Esophagus muscularis mucosa (tissue), 4 donors: ENCODE measurements around the gene PHF3. TPM values are rescaled to one million over a fixed set of nuclear protein-coding genes. Genes with fewer than 3 reads are reported as not detected.

ENCODE experiments used
- DNase-seq: peaks from one replicate; pipeline ENCODE4 v3.0.0-alpha.2; 2017; ENCODE audit errors: extremely low spot score
- H3K27ac ChIP-seq, 4 donors: fragments of 200-600 bp; sonication (generic); replicated peaks in 1 of 4; 1 replicate in 3 of 4; 2 replicates in 1 of 4; pipeline ENCODE4 v1.5.1; 2016 to 2019; ENCODE audit warnings: mild to moderate bottlenecking in 1 of 4
- H3K27me3 ChIP-seq, 4 donors: fragments of 200-600 bp; sonication (generic); one replicate each; pipeline versions ENCODE4 v1.5.1 to v1.6.0; 2016 to 2019
- H3K36me3 ChIP-seq, 4 donors: fragments of 200-600 bp; sonication (generic); one replicate each; pipeline ENCODE4 v1.5.1; 2016 to 2019
- H3K4me1 ChIP-seq, 4 donors: fragments of 200-600 bp; sonication (generic); one replicate each; pipeline ENCODE4 v1.5.1; 2016 to 2019
- H3K4me3 ChIP-seq, 4 donors: fragments of 200-600 bp; sonication (generic); 1 replicate in 2 of 4; 2 replicates in 2 of 4; pipeline ENCODE4 v1.5.1; 2016 to 2019; ENCODE audit warnings: mild to moderate bottlenecking in 4 of 4, moderate library complexity in 1 of 4
- H3K9me3 ChIP-seq, 4 donors: fragments of 200-600 bp; sonication (generic); 1 replicate in 3 of 4; 2 replicates in 1 of 4; pipeline ENCODE4 v1.5.1; 2016 to 2019
- EP300 ChIP-seq: sonication (generic); formaldehyde crosslinking; IDR thresholded peaks from one replicate; pipeline ENCODE4 v1.6.1; 2017; ENCODE audit warnings: antibody characterized with exemption
- POLR2A ChIP-seq: fragments of 450-650 bp; IDR thresholded peaks from one replicate; pipeline ENCODE4 v1.6.1; 2017; ENCODE audit warnings: antibody characterized with exemption, moderate library complexity, mild to moderate bottlenecking, low read depth
- POLR2AphosphoS5 ChIP-seq, 2 donors: sonication (generic); formaldehyde crosslinking; IDR thresholded peaks; one replicate each; pipeline ENCODE4 v1.6.1; 2017; ENCODE audit warnings: antibody characterized with exemption in 2 of 2
- WGBS: methylation state at CpG from one replicate; pipeline ENCODE4 v1.1.5; 2018; 5-methylcytosine and 5-hydroxymethylcytosine counted together
- intact Hi-C: fragments of 100-400 bp; cut with DNase I; formaldehyde crosslinking; loops from one replicate; pipeline ENCODE4 v1.15.1; 2023
- total RNA-seq, 4 donors: library from RNA; depleted of rRNA; stranded (reverse); fragments of >200 nt; gene quantifications; one replicate each; pipeline versions ENCODE4 v1.1.0 to v1.2.1, GENCODE V29; 2016
- TF ChIP-seq, protein P1 (sequence below), 3 experiments: fragments of 200-600 bp in 2 of 3; fragments of 450-650 bp in 1 of 3; sonication (generic) in 2 of 3; IDR thresholded peaks; one replicate each; pipeline ENCODE4 v1.5.1; 2017 to 2019; ENCODE audit warnings: antibody characterized with exemption in 3 of 3, mild to moderate bottlenecking in 2 of 3, moderate library complexity in 1 of 3

PHF3 gene
- total RNA-seq, 4 donors from 2014 or later, result 55.5 to 73.1 (median 56.6) TPM

DNA sequence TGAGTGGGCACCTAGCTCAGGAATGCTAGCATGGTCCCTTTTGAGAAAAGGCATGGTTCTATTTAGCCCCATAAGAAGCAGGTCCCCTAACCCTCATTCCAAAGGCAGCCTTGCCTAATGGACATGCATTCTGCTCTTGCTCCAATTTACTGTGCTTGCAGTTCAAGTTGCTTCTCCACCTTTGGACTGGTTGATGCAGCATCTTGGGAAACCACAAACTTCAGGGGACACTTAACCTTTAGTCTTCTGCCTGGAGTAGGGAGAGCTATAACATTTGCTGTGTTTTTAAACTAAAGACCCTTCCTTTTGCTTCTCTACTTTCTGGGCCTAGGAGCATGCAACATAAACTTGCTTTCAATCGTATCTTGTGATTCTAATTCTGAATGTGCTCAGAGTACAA is 5.1 kb upstream of the PHF3 start:
- Histone ChIP-seq H3K4me3 (no peak overlapping the region), H3K4me1 (peaks cover 3 to 9% (median 7%) of the 10 kb centered on the region in 4 donors), H3K27ac (no peak overlapping the region), H3K9me3 (no peaks in the 10 kb centered on the region), H3K36me3 (no peaks in the 10 kb centered on the region), H3K27me3 (no peaks in the 10 kb centered on the region)
- no peak for DNase-seq
- WGBS, result 81% methylated on average over 1 of the region's 1 CpG
- TF ChIP-seq POLR2A, result no peak
- TF ChIP-seq EP300, result no peak
- TF ChIP-seq, protein P1, sequence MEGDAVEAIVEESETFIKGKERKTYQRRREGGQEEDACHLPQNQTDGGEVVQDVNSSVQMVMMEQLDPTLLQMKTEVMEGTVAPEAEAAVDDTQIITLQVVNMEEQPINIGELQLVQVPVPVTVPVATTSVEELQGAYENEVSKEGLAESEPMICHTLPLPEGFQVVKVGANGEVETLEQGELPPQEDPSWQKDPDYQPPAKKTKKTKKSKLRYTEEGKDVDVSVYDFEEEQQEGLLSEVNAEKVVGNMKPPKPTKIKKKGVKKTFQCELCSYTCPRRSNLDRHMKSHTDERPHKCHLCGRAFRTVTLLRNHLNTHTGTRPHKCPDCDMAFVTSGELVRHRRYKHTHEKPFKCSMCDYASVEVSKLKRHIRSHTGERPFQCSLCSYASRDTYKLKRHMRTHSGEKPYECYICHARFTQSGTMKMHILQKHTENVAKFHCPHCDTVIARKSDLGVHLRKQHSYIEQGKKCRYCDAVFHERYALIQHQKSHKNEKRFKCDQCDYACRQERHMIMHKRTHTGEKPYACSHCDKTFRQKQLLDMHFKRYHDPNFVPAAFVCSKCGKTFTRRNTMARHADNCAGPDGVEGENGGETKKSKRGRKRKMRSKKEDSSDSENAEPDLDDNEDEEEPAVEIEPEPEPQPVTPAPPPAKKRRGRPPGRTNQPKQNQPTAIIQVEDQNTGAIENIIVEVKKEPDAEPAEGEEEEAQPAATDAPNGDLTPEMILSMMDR (IDR thresholded peaks at IDR 0.05), result no peak
- TF ChIP-seq POLR2AphosphoS5 (IDR thresholded peaks at IDR 0.05), result no peak
- intact Hi-C loops, result loop anchor here (10.0 kb wide), 1 partner anchor 56 kb away; the partner anchor contains the start of genes LOC128125822 and PTP4A1

DNA sequence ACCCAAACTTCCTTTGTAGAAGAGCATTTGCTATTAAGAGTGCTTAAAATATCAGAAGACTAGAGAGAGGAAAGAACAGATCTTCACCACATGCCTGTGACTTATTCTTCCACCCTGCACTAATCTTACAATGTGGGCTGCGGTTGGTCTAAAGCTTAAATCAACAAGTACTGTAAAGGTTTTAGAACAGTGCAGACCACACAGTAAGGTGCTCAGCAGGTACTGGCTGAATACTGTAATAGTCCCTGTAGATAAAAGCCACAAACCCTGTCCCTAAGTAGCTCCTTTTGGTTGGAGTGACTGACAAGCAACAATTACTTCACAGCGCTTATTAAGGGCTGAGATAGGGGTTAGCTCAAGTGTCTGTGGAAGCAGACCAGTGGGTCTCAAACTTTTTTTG is 972 bp upstream of the PHF3 start:
- H3K36me3 ChIP-seq, result no peaks in the 10 kb centered on the region
- intact Hi-C loops, result loop anchor here (5.0 to 10.0 kb wide), 2 partner anchors 37 to 60 kb away; partner anchors contain the start of genes LOC128125822 and PTP4A1
- no peak overlapping the region for H3K4me3 ChIP-seq

DNA sequence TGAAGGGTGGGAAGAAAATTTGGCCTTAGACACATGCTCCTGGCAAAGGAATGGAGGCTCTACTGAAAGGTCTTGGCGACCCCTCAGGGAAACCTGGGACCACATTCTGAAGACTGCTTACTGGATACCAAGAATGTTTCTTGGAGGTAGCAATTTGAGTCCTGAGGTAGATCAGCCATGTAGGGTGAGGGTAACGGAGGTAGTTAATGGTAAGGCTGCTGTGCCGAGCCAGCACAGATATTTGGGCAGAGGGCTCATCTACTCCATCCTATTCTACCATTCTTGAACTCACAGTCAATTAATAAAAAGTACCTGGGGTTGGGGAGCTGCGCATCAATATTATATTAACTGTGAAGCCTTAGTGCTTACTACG is 401 bp upstream of the PHF3 start:
- 3% methylated on average over 4 of the region's 5 CpGs for WGBS
- Histone ChIP-seq H3K9me3 (no peaks in the 10 kb centered on the region), H3K4me1 (peaks cover 28 to 44% (median 40%) of the 10 kb centered on the region in 4 donors), H3K27me3 (no peaks in the 10 kb centered on the region), H3K4me3 (peak overlapping the region; percentile 80 to 99 (median 92)), H3K27ac (peak overlapping the region; percentile 95 to 99 (median 96)), H3K36me3 (no peaks in the 10 kb centered on the region)
- no peak for TF ChIP-seq EP300
- TF ChIP-seq, protein P1 (IDR thresholded peaks at IDR 0.05), result no peak
- no peak for DNase-seq
- intact Hi-C loops, result loop anchor here (5.0 to 10.0 kb wide), 2 partner anchors 38 to 60 kb away; partner anchors contain the start of genes LOC128125822 and PTP4A1

More for the DNA sequence above, 972 bp upstream of the PHF3 start:
- TF ChIP-seq, protein P1 (IDR thresholded peaks at IDR 0.05), result no peak
- TF ChIP-seq EP300, result no peak
- DNase-seq, result no peak
- 39% methylated on average over 2 of the region's 2 CpGs for WGBS
- Histone ChIP-seq H3K4me1 (peaks cover 23 to 38% (median 34%) of the 10 kb centered on the region in 4 donors), H3K9me3 (no peaks in the 10 kb centered on the region), H3K27me3 (no peaks in the 10 kb centered on the region), H3K27ac (no peak overlapping the region)

- H3K27ac ChIP-seq, result peak overlapping the region; percentile 95 to 99 (median 96)
- intact Hi-C loops, result loop anchor here (5.0 to 10.0 kb wide), 2 partner anchors 39 to 62 kb away; partner anchors contain the start of genes LOC128125822 and PTP4A1
- peaks cover 33 to 53% (median 51%) of the 10 kb centered on the region in 4 donors for H3K4me1 ChIP-seq
Measured at GRCh38 chr6:63636518-63637021, 968 bp downstream of the PHF3 start.

DNA sequence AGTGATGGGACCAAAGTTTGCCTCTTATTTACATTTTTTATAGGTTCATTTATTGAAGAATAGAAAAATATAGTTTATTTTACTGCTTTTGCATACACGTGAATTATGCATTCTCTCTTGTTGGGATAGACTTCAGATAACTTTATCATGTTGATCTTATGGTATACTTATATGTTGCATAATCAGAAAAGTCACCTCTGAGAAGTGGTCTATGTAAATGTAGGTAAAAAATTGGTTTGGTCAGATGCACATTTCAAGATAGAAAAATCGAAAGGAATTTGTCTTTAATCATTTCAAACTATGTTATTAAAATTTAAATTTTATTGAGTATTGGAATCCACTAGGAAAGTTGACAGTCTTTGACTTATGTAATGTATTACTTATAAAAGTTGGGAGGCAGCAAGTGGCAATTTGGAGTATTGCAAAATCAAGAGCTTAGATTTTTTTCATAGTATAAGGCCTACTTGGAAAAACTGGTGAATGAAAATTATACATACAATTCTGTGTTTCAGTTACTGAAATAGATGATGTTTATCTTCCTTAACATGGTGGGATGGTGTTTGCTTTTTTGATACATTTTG is 2.4 kb downstream of the PHF3 start:
- intact Hi-C loops, result loop anchor here (5.0 to 10.0 kb wide), 2 partner anchors 41 to 63 kb away; partner anchors contain the start of genes LOC128125822 and PTP4A1
- H3K4me3 ChIP-seq, result peak overlapping the region in 3 of 4 donors; percentile 90 to 99 (median 94)
- peaks cover 36 to 61% (median 55%) of the 10 kb centered on the region in 4 donors for H3K4me1 ChIP-seq
- TF ChIP-seq EP300 (no peak), POLR2AphosphoS5 (IDR thresholded peaks at IDR 0.05) (no peak)
- TF ChIP-seq, protein P1 (IDR thresholded peaks at IDR 0.05), result no peak
- 36% methylated on average over 2 of the region's 2 CpGs for WGBS
- H3K27ac ChIP-seq, result peak overlapping the region in 1 of 4 donors; percentile 12
- no peaks in the 10 kb centered on the region for H3K27me3 ChIP-seq
- no peaks in the 10 kb centered on the region for H3K9me3 ChIP-seq
- no peak for DNase-seq
- peaks cover 0 to 5% (median 0%) of the 10 kb centered on the region in 4 donors for H3K36me3 ChIP-seq

More at GRCh38 chr6:63636518-63637021, 968 bp downstream of the PHF3 start:
- peak overlapping the region; percentile 80 to 99 (median 92) for H3K4me3 ChIP-seq
- H3K36me3 ChIP-seq, result no peaks in the 10 kb centered on the region
- TF ChIP-seq POLR2AphosphoS5 (IDR thresholded peaks at IDR 0.05) (peak in 1 of 2 donors; percentile 13), EP300 (no peak)
- no peaks in the 10 kb centered on the region for H3K27me3 ChIP-seq
- DNase-seq, result no peak
- H3K9me3 ChIP-seq, result no peaks in the 10 kb centered on the region
- 0% methylated on average over 16 of the region's 23 CpGs for WGBS
